H1 (cell line): Measurements from ENCODE around the gene CRAT. TPM values are rescaled to one million over a fixed set of nuclear protein-coding genes. Genes with fewer than 3 reads are reported as not detected.

ENCODE experiments used
- CTCF ChIA-PET: fragments of 300-600 bp; sonication (Branson Sonifier 250); formaldehyde crosslinking; loops from one replicate; lab custom pipeline; 2021; ENCODE audit not compliant: partially characterized antibody; lab: Charles Lee
- POLR2A ChIA-PET: fragments of 300-600 bp; sonication (Branson Sonifier 250); formaldehyde crosslinking; loops from one replicate; lab custom pipeline; 2021; ENCODE audit warnings: inconsistent platforms; ENCODE audit not compliant: partially characterized antibody; lab: Charles Lee
- DNase-seq, 2 experiments: peaks; one replicate each; pipeline versions ENCODE4 v3.0.0 to v3.0.0-alpha.2; 2010 to 2022; ENCODE audit warnings: low spot score in 2 of 2, low read depth in 1 of 2, mixed read lengths in 1 of 2
- FAIRE-seq: peaks from 2 replicates; lab custom pipeline; 2011; peaks lifted over from hg19 to GRCh38; lab: Jason Lieb, UNC
- H2AFZ ChIP-seq: 2 replicates; pipeline ENCODE4 v1.8.1; 2012; ENCODE audit warnings: low read length, inconsistent platforms
- H2AK5ac ChIP-seq: 2 replicates; pipeline ENCODE4 v1.6.1; 2013; ENCODE audit warnings: low read depth, low read length
- H2BK120ac ChIP-seq: replicated peaks from 2 replicates; pipeline ENCODE3; 2013; ENCODE audit warnings: low read depth, low read length, inconsistent platforms
- H2BK12ac ChIP-seq: 2 replicates; pipeline ENCODE4 v1.6.1; 2013; ENCODE audit warnings: low read depth, low read length
- H2BK15ac ChIP-seq: 2 replicates; pipeline ENCODE4 v1.6.1; 2013; ENCODE audit warnings: low read length
- H2BK20ac ChIP-seq: 2 replicates; pipeline ENCODE4 v1.6.1; 2013; ENCODE audit warnings: low read length
- H2BK5ac ChIP-seq: 2 replicates; pipeline ENCODE4 v1.6.1; 2013; ENCODE audit warnings: low read depth, low read length
- H3K14ac ChIP-seq: 2 replicates; pipeline ENCODE4 v1.6.1; 2013; ENCODE audit warnings: inconsistent platforms; ENCODE audit not compliant: insufficient read length
- H3K18ac ChIP-seq: 2 replicates; pipeline ENCODE4 v1.6.1; 2013; ENCODE audit warnings: low read length; ENCODE audit errors: extremely low read depth
- H3K23ac ChIP-seq: 2 replicates; pipeline ENCODE4 v1.6.1; 2013; ENCODE audit warnings: inconsistent platforms; ENCODE audit not compliant: insufficient read length
- H3K23me2 ChIP-seq: 2 replicates; pipeline ENCODE4 v1.6.1; 2013; ENCODE audit warnings: low read depth, low read length
- H3K27ac ChIP-seq: 2 replicates; pipeline ENCODE4 v1.6.1; 2011; ENCODE audit warnings: low read depth, low read length, inconsistent platforms
- H3K27me3 ChIP-seq, 4 experiments: replicated peaks in 1 of 4; 1 replicate in 1 of 4; 2 replicates in 3 of 4; pipeline versions ENCODE4 v1.6.1 to v1.8.1; 2011 to 2013; ENCODE audit warnings: low read length in 3 of 4, mild to moderate bottlenecking in 3 of 4, inconsistent platforms in 2 of 4, mixed read lengths in 2 of 4, moderate library complexity in 1 of 4; ENCODE audit not compliant: control insufficient read depth in 3 of 4, insufficient read depth in 3 of 4; ENCODE audit errors: extremely low read depth in 1 of 4
- H3K36me3 ChIP-seq, 4 experiments: 2 replicates each; pipeline versions ENCODE4 v1.6.1 to v1.8.1; 2011 to 2013; ENCODE audit warnings: mild to moderate bottlenecking in 4 of 4, low read length in 3 of 4, moderate library complexity in 2 of 4, control low read depth in 1 of 4, inconsistent platforms in 1 of 4; ENCODE audit not compliant: insufficient read depth in 4 of 4, control insufficient read depth in 2 of 4
- H3K4ac ChIP-seq: replicated peaks from 2 replicates; pipeline ENCODE3; 2013; ENCODE audit warnings: low read length, low read depth, mixed read lengths, inconsistent platforms; ENCODE audit not compliant: insufficient read length
- H3K4me1 ChIP-seq, 4 experiments: replicated peaks in 1 of 4; 1 replicate in 1 of 4; 2 replicates in 3 of 4; pipeline versions ENCODE4 v1.6.1 to v1.8.1; 2011 to 2013; ENCODE audit warnings: low read length in 3 of 4, inconsistent platforms in 2 of 4, mixed read lengths in 1 of 4; ENCODE audit not compliant: insufficient read depth in 4 of 4, control insufficient read depth in 3 of 4
- H3K4me2 ChIP-seq, 2 experiments: 2 replicates each; pipeline versions ENCODE4 v1.6.1 to v1.8.1; 2011 to 2013; ENCODE audit warnings: low read depth in 2 of 2, low read length in 2 of 2, control low read depth in 1 of 2, inconsistent platforms in 1 of 2, mild to moderate bottlenecking in 1 of 2; ENCODE audit not compliant: insufficient read depth in 1 of 2
- H3K4me3 ChIP-seq, 4 experiments: fragments of 200-600, 300-600 bp in 1 of 4; sonication (generic), shearing (Covaris generic), sonication (Bioruptor Twin) in 1 of 4; 2 replicates each; pipeline versions ENCODE4 v1.5.1 to v1.8.1; 2011 to 2016; ENCODE audit warnings: low read length in 4 of 4, low read depth in 3 of 4, control low read depth in 2 of 4, inconsistent platforms in 2 of 4, mild to moderate bottlenecking in 2 of 4, mixed read lengths in 1 of 4, moderate library complexity in 1 of 4; ENCODE audit not compliant: insufficient read depth in 2 of 4; ENCODE audit errors: extremely low read depth in 1 of 4
- H3K56ac ChIP-seq: replicated peaks from 2 replicates; pipeline ENCODE3; 2013; ENCODE audit warnings: low read depth, mild to moderate bottlenecking, mixed read lengths, low read length, inconsistent platforms; ENCODE audit not compliant: insufficient read length
- H3K79me1 ChIP-seq: 2 replicates; pipeline ENCODE4 v1.6.1; 2013; ENCODE audit warnings: low read depth, low read length, control low read depth
- H3K79me2 ChIP-seq, 2 experiments: 2 replicates each; pipeline versions ENCODE4 v1.6.1 to v1.8.1; 2012 to 2013; ENCODE audit warnings: low read length in 2 of 2, mild to moderate bottlenecking in 2 of 2, inconsistent platforms in 1 of 2; ENCODE audit not compliant: insufficient read depth in 2 of 2, control insufficient read depth in 1 of 2
- H3K9ac ChIP-seq, 4 experiments: replicated peaks in 1 of 4; 1 replicate in 1 of 4; 2 replicates in 3 of 4; pipeline versions ENCODE4 v1.6.1 to v1.8.1; 2011 to 2013; ENCODE audit warnings: low read depth in 3 of 4, low read length in 3 of 4, control low read depth in 2 of 4, mild to moderate bottlenecking in 2 of 4, moderate library complexity in 2 of 4, inconsistent platforms in 1 of 4; ENCODE audit errors: extremely low read depth in 1 of 4
- H3K9me3 ChIP-seq, 2 experiments: 2 replicates each; pipeline versions ENCODE4 v1.6.1 to v1.8.1; 2012 to 2013; ENCODE audit warnings: mild to moderate bottlenecking in 2 of 2, moderate library complexity in 2 of 2, control low read depth in 1 of 2, inconsistent platforms in 1 of 2, low read depth in 1 of 2, low read length in 1 of 2, mixed read lengths in 1 of 2; ENCODE audit not compliant: insufficient read depth in 2 of 2
- H4K20me1 ChIP-seq, 2 experiments: replicated peaks in 1 of 2; 2 replicates each; pipeline versions ENCODE3 to v1.8.1; 2011 to 2013; ENCODE audit warnings: inconsistent platforms in 2 of 2, low read length in 2 of 2, mild to moderate bottlenecking in 1 of 2; ENCODE audit not compliant: insufficient read depth in 2 of 2, control insufficient read depth in 1 of 2
- H4K5ac ChIP-seq: 2 replicates; pipeline ENCODE4 v1.6.1; 2013; ENCODE audit warnings: low read length, low read depth, mixed read lengths, inconsistent platforms; ENCODE audit not compliant: insufficient read length
- H4K8ac ChIP-seq: 2 replicates; pipeline ENCODE4 v1.8.0; 2013; ENCODE audit warnings: mild to moderate bottlenecking, moderate library complexity, low read length, inconsistent platforms; ENCODE audit not compliant: insufficient read depth; ENCODE audit errors: extremely low read depth
- H4K91ac ChIP-seq: replicated peaks from 2 replicates; pipeline ENCODE3; 2013; ENCODE audit warnings: low read length, mixed read lengths, inconsistent platforms; ENCODE audit not compliant: insufficient read length
- ASH2L ChIP-seq: fragments of 200-600, 300-600 bp; sonication (generic); IDR thresholded peaks from one replicate; pipeline ENCODE4 v1.7.1; 2017; ENCODE audit warnings: low read length
- CTBP2 ChIP-seq: IDR thresholded peaks from 2 replicates; pipeline ENCODE4 v1.7.0; 2011; ENCODE audit warnings: borderline replicate concordance, mild to moderate bottlenecking, moderate library complexity, mixed read lengths, low read length; ENCODE audit not compliant: insufficient read depth, insufficient read length
- E2F6 ChIP-seq: IDR thresholded peaks from 2 replicates; pipeline ENCODE4 v1.6.1; 2012; ENCODE audit warnings: inconsistent platforms
- EGR1 ChIP-seq: IDR thresholded peaks from 2 replicates; pipeline ENCODE4 v1.6.1; 2011; ENCODE audit warnings: low read depth, low read length, borderline replicate concordance
- EP300 ChIP-seq, 2 experiments: IDR thresholded peaks; 1 replicate in 1 of 2; 2 replicates in 1 of 2; pipeline ENCODE4 v1.6.1; 2011 to 2012; ENCODE audit warnings: low read depth in 2 of 2, low read length in 2 of 2, mild to moderate bottlenecking in 2 of 2, borderline replicate concordance in 1 of 2, inconsistent platforms in 1 of 2, moderate library complexity in 1 of 2
- GTF2F1 ChIP-seq: IDR thresholded peaks from 2 replicates; pipeline ENCODE4 v1.6.1; 2012; ENCODE audit warnings: low read depth, low read length, improper control_type of control experiment, borderline replicate concordance
- JUN ChIP-seq: IDR thresholded peaks from 2 replicates; pipeline ENCODE4 v1.6.1; 2011; ENCODE audit warnings: low read depth, mild to moderate bottlenecking, improper control_type of control experiment, low read length
- KDM5A ChIP-seq: fragments of 200-600 bp; IDR thresholded peaks from 2 replicates; pipeline ENCODE4 v1.7.1; 2012; ENCODE audit warnings: mild to moderate bottlenecking, low read length, inconsistent platforms, mixed read lengths
- NANOG ChIP-seq: IDR thresholded peaks from 2 replicates; pipeline ENCODE4 v1.6.1; 2011; ENCODE audit warnings: low read length, low read depth, mild to moderate bottlenecking, inconsistent platforms; ENCODE audit not compliant: insufficient read depth, poor library complexity, severe bottlenecking
- PHF8 ChIP-seq: fragments of 200-600 bp; sonication (generic); conservative IDR thresholded peaks from 2 replicates; pipeline ENCODE4 v1.7.1; 2012; ENCODE audit warnings: low read depth, mild to moderate bottlenecking, inconsistent platforms, low read length, moderate library complexity
- RXRA ChIP-seq: IDR thresholded peaks from 2 replicates; pipeline ENCODE4 v1.6.1; 2011; ENCODE audit warnings: low read depth, mild to moderate bottlenecking, low read length, moderate library complexity; ENCODE audit not compliant: insufficient read depth
- SIX5 ChIP-seq: IDR thresholded peaks from 2 replicates; pipeline ENCODE4 v1.6.1; 2011; ENCODE audit warnings: mild to moderate bottlenecking, low read depth, low read length
- SP2 ChIP-seq: IDR thresholded peaks from 2 replicates; pipeline ENCODE4 v1.6.1; 2012; ENCODE audit warnings: mild to moderate bottlenecking, low read length, inconsistent platforms
- TBP ChIP-seq: IDR thresholded peaks from 2 replicates; pipeline ENCODE4 v1.6.1; 2011; ENCODE audit warnings: low read depth, low read length, improper control_type of control experiment
- WGBS, 2 experiments: shearing (Covaris generic) in 1 of 2; methylation state at CpG; one replicate each; pipeline versions ENCODE4 v1.1.6 to v1.1.7; 2013 to 2015; ENCODE audit warnings: low lambda C conversion rate in 2 of 2, mixed read lengths in 2 of 2, inconsistent platforms in 1 of 2, low coverage in 1 of 2, missing lambda C conversion rate in 1 of 2; ENCODE audit not compliant: insufficient replicate concordance in 2 of 2, insufficient coverage in 1 of 2, insufficient read length in 1 of 2; ENCODE audit errors: extremely low coverage in 1 of 2, missing lambda C conversion rate in 1 of 2; 5-methylcytosine and 5-hydroxymethylcytosine counted together
- polyA plus RNA-seq, 7 experiments: library from polyadenylated mRNA; depleted of rRNA in 3 of 7; stranded (reverse) in 5 of 7; unstranded in 2 of 7; fragments of >200 nt in 5 of 7; fragments of 200-250 nt in 2 of 7; gene quantifications; 1 replicate in 5 of 7; 2 replicates in 1 of 7; 4 replicates in 1 of 7; pipeline versions ENCODE4 v1.2.1 to v1.2.3, GENCODE V29; 2011 to 2013; ENCODE audit warnings: missing spikeins in 2 of 7, mixed read lengths in 2 of 7
- total RNA-seq: library from RNA; stranded (reverse); fragmentation: NEBNext Ultra II Directional; extraction: Animal tissue kit (Norgen Biotek cat#: 25700); gene quantifications from 2 replicates; pipeline ENCODE4 v1.2.1, GENCODE V29; 2021

Gene CRAT
- total and polyA plus RNA-seq, 2 of the 8 experiments (the other 6 are each of a cell fraction or from before 2014, with no cell fraction given): 8.2 to 17.3 TPM

DNA sequence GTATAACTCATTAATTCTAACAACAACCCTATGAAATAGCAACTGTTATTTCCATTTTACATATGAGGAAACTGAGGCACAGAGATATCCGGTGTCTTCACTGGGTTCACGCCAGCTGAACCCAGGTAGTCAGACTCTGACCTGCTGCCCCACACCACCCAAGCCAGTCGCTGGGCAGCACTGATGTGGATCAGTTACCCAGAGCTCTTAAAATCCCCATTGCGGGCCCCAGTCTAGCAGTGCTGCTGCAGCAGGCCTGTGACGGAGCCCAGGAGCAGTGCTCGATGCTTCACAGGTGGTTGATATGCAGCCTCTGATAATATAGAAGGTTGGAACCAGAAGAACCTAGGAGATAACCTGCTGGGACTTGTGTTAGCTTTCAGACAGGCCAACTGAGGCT is 24.9 kb upstream of the CRAT start:
- ChIA-PET CTCF (interaction anchor here (0.8 to 36.8 kb wide), 12 partner anchors 7 to 488 kb away, joined by 3 to 831 read pairs (median 4); partner anchors contain the start of genes C9orf50, IER5L and NTMT1), POLR2A (no interaction called here)
- Histone ChIP-seq H3K56ac (no peak overlapping the region), H3K36me3 (peaks cover 6 to 27% (median 18%) of the 10 kb centered on the region in 4 experiments), H2BK12ac (no peak overlapping the region), H3K9me3 (no peaks in the 10 kb centered on the region), H3K18ac (no peak overlapping the region), H3K27me3 (no peaks in the 10 kb centered on the region), H3K23me2 (peaks cover 10% of the 10 kb centered on the region; the same call in 1 of the 2 replicates), H2AK5ac (no peak overlapping the region), H4K91ac (no peak overlapping the region), H3K79me1 (no peaks in the 10 kb centered on the region), H3K79me2 (no peaks in the 10 kb centered on the region), H3K4me2 (no peak overlapping the region), H3K4me1 (peaks cover 5 to 16% (median 9%) of the 10 kb centered on the region in 4 experiments), H3K27ac (no peak overlapping the region), H4K5ac (no peak overlapping the region), H4K8ac (no peak overlapping the region), H3K23ac (no peak overlapping the region), H4K20me1 (peaks cover 2 to 6% of the 10 kb centered on the region in 2 experiments), H3K14ac (no peak overlapping the region), H2BK120ac (no peak overlapping the region), H3K4ac (no peak overlapping the region), H2BK20ac (no peak overlapping the region), H2BK15ac (no peak overlapping the region), H3K4me3 (no peak overlapping the region), H2AFZ (no peak overlapping the region), H3K9ac (no peak overlapping the region), H2BK5ac (no peak overlapping the region)
- FAIRE-seq: no peak
- no peak for DNase-seq
- WGBS, 2 experiments: 89% methylated on average over 6 of the region's 6 CpGs; no CpG with 5 or more reads in 1 of the 2 experiments
- TF ChIP-seq SP2 (no peak), TBP (no peak), SIX5 (no peak), GTF2F1 (no peak), PHF8 (no peak), JUN (no peak), E2F6 (no peak), ASH2L (no peak), NANOG (no peak), EGR1 (no peak), RXRA (no peak), KDM5A (no peak), EP300 (IDR thresholded peaks at IDR 0.05; ENCODE audit: borderline replicate concordance in 1 of 2, low read depth in 2 of 2, low read length in 2 of 2) (no peak), CTBP2 (no peak)
